Hippocampal formation (tissue), 2 donors: ENCODE results near the gene FXN.
"Not testable (repeated sequence)": the region's sequence is repeated elsewhere in the genome, so short reads cannot be mapped to it uniquely, and the experiment has no call there.

Source experiments
- DNase-seq, 2 donors: peaks; one replicate each; lab custom pipeline; 2025; lab: John Stamatoyannopoulos, UW

Gene FXN

GRCh38 chr9:69035438-69036308 is at the start of gene FXN:
TSS of gene FXN (plus strand) at chr9:69035752. CDS start at chr9:69035783, 31 bp downstream.
- DNase-seq: peak; percentile 72 to 79

- DNase-seq: not testable (repeated sequence)
Observed at GRCh38 chr9:68986949-68987348, 48.6 kb upstream of the FXN start.

DNA sequence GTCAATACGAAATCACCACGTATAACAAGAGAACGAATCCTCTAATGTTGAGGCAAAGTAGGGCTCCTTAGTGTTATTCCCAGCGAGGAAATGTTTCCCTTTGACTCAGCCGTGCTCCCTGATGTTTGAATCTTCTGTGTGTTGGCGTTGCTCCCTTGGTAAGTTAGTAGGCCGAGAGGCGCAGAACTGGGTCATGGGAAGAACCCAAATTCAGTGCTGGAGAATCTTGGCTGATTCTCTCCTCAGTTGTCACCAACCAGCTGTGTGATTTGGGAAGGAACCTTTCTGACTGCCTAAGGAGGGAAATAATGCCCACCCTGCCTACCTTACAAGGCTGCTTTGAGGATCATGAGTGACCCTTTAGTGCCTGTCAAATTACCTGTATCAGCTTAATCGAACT is 44.1 kb upstream of the FXN start:
- no peak for DNase-seq

- DNase-seq: no peak
Observed at GRCh38 chr9:68995776-68996175, 39.8 kb upstream of the FXN start.

DNA sequence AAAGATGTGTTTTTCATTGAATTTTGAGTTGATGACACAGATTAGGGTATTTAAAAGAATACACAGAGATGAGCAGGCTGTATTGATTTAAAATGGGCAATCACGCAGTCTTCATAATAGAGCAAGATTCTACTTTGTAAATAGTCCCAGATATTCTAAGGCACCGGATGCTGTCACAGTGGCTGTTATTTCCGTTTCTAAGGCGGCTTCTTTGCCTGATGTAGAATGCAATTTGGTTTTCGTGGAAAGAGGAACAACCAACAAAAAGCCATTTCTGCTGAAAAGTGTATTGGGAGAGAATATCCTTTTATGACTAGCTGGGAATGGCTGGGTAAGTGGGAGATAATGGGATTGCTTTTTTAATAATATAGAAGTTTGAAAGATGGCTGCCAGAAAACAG is 39.1 kb upstream of the FXN start:
- no peak for DNase-seq

DNA sequence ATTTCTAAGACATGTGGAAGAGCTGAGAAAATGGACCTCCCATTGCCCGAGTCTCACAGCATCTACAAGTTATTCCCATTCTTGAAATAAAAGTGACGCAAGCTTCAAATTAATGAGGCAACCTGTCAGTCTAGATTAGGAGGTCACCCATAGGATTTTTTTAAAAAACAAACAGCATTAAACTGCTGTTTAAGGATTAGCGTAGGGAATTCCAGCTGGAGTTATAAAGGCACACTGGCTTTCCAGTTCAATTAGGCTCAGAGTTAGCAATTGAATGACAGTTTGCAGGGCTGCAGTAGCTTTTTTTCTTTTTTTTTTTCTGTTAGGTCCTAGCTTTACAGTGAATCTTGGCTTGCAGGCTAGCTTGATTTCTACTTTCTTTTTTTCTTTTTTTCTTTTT is 37.9 kb upstream of the FXN start:
- DNase-seq: no peak

- DNase-seq: no peak
Observed at GRCh38 chr9:68998385-68998784, 37.2 kb upstream of the FXN start.

- no peak for DNase-seq
Observed at GRCh38 chr9:68998812-68999211, 36.7 kb upstream of the FXN start.

GRCh38 chr9:68999393-69000105 is 36.0 kb upstream of the FXN start:
- peak; percentile 52 to 86 for DNase-seq

GRCh38 chr9:69001921-69002320 is 33.6 kb upstream of the FXN start:
- DNase-seq: no peak

DNA sequence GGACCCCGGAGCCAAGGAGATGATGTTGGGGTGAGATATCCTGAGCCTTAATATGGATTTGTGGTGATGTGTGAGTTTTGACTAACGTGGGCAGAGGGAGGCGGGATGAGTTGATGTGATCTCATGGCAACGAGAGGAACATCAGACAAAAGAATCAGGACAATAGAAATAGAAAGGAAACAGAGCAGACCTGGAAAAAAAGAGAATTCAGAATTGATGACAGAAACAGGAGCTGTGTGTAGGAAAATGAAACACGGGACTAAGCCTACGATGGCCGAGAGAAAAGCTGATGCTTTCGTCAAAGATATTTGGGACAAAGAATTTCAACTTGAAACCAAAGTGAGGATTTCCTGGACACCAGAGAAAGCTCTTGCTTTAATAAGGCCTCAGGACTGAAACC is 32.5 kb upstream of the FXN start:
- no peak for DNase-seq

GRCh38 chr9:69004836-69005235 is 30.7 kb upstream of the FXN start:
- DNase-seq: no peak

DNA sequence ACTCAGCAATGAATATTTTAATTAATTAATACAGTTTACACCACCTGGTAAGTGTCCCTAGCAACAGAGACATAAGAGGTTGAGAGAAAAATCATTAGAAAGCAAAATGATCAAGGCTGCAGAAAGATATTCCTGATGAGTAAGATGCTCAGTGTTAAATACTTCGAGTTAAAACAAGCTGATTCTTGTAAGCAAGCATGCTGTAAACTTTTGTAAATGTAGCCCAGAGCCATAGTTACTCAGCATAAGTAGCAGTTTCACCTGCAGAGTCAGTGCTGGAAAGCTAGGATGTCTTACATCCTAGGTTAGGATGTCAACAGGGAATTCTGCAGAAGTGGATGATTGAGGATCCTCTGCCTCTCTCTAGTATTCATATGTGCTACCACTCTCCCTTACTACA is 25.8 kb upstream of the FXN start:
- DNase-seq: no peak

- no peak for DNase-seq
Observed at GRCh38 chr9:69012696-69013381, 22.7 kb upstream of the FXN start.

DNA sequence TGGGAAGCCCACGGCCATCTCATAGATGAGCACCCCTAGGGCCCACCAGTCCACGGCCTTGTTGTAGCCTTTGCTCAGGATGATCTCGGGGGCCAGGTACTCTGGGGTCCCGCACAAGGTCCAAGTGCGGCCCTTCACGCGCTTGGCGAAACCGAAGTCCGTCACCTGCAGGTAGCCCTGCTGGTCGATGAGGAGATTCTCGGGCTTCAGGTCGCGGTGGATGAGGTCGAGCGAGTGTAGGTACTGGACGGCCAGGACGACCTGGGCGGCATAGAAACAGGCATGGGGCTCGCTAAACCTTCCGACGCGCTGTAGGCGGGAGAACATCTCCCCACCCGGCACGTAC is 22.2 kb upstream of the FXN start:
- no peak for DNase-seq

DNA sequence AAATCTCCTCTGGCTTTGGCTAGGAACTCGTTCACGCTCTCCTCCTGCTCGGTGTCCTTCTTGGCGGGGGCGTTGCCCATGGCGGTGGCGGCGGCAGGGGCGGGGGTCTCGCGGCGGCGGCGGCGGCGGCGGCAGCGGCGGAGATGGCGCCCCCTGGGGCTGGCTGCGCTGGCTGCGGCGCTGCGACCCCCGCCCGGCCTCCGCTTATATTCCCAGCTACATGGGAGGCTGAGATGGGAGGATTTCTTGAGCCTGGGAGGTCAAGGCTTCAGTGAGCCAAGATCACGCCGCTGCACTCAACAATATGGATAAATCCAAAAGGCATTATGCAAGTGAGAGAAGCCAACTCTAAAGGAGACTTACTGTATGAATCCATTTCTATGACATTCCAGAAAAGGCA is 21.5 kb upstream of the FXN start, which contains the start of gene PRKACG:
TSS of gene PRKACG (minus strand) at position 101 of the 400 bp plus-strand sequence. CDS start at position 80, 21 bp downstream.
- DNase-seq: no peak

DNA sequence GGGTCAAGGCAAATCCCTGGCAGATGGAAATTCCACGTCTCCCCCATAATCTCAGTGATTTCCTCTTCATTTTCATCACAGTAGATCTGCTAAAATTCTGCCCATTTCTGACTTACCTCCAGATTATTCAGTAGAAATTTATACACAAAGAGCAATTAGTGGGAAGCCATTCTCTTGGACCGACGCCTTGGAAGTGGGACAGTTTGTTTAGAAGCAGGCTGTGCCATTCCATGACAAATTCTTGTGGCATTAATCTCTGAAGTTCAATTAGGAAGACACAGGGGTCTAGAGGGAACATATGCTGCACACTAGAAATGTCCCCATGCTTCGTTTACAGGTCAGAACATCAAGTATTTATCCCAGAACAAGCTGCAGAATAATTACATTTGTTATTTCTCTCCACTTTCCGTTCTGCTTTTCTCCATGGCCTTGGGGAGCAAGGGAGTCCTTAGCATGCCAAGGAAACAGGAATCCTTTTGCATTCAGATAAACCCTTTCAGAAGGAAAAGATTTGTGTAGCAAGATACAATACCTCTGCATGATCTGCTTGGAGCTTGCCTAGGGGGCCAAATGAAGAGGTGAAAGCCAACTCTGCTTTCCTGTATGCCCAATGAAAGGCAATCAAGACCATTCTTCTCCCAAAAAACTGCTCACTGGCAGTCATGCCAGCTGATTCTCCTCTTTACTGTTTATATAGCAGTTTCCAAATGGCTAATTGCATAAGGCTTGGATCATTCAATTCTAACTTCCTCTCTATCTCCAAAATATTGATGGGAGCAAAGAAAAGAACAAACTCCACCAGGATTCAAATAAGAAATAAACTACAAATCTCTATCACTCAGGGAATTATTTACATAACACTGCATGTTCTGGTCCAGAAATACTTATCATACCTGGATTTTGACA is 19.1 kb upstream of the FXN start:
- DNase-seq: no peak

GRCh38 chr9:69018737-69019136 is 16.8 kb upstream of the FXN start:
- DNase-seq: no peak

GRCh38 chr9:69019808-69020207 is 15.7 kb upstream of the FXN start:
- DNase-seq: no peak

DNA sequence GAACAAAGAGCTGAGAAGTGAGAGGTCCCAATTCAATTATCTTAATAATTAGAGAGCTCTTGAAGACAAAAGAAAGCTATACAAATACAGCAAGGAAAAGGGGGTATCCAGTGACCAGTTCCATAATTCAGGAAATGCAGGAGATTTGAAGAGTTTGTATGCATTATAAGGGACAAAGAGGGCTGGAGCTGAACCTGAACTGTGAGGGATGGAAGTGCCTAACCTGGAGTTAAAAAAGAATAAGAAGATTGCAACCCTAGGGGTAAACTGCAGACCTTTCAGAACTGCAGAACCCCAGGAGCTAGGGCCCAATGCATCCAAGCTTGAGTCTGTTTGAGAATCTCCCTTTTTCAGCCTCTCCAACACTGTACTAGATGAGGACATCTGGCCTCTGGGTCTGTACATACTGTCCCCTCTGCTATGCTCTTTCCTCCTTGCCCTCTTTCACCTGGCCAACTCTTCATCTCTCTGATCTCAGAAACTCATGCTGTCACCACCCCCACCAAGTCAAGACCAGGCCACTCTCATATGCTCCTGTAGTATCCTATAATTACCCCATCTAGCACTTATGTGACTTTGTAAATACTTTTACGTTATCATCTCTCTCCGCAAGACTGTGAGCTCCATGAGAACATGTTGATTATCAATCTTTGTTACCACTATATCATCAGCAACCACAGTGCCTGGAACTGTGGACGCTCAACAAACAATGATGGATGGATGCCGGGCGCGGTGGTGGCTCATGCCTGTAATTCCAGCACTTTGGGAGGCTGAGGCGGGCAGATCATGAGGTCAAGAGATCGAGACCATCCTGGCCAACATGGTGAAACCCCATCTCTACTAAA is 15.0 kb upstream of the FXN start:
- DNase-seq: no peak

DNA sequence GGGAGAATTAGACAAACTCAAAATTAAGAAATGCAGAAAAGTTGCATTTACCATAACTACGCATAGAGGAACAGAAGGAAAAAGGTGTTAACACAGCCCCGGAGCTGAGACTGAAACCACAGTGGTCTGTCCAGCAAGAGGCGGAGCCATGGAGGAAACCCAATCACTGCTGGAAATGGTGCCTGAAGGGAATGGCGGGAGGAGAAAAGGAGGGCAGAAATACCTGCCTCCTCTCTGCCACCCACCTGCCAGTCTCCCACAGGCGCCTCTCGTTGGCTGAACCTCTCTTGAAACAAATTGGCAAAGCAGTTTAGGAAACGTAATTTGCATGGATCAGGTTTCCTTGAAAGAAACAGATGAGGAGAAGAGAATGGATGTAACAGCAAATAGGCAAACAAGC is 11.9 kb upstream of the FXN start:
- no peak for DNase-seq
